IPS-NIHi11 (cell line): ENCODE results near the gene HCFC1R1.

Experiments
- DNase-seq: peaks from one replicate; pipeline ENCODE4 v3.0.0; 2012; ENCODE audit warnings: mixed read lengths, low spot score

Gene HCFC1R1

DNA sequence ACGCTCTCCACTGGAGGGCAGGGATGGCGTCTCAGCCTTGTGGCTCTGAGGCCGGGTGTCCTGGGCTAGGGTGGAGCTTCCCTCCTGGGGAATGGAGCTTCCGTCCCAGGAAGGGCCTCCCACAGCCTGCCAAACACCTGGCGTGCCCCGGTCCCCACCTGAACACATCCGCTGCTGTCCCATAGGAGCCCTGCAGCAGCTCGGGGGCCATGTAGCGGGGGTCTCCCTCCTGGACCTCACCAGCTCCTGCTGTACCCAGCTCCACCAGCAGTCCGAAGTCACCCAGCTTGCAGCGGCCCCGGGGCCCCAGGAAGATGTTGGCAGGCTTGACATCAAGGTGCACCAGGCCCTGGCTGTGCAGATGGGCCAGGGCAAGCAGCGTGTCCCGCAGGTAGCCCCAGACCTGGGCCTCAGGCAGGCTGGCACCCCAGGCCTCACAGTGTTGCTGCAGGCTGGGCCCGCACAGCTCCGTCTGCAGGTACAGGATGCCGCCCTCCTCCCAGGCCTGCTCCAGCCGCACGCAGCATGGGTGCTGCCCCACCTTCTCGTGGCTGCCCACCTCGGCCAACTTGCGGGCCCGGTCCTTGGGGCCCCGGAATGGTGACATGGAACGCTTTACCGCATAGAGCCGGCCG lies 48.5 kb downstream of the HCFC1R1 start:
- no peak for DNase-seq

DNA sequence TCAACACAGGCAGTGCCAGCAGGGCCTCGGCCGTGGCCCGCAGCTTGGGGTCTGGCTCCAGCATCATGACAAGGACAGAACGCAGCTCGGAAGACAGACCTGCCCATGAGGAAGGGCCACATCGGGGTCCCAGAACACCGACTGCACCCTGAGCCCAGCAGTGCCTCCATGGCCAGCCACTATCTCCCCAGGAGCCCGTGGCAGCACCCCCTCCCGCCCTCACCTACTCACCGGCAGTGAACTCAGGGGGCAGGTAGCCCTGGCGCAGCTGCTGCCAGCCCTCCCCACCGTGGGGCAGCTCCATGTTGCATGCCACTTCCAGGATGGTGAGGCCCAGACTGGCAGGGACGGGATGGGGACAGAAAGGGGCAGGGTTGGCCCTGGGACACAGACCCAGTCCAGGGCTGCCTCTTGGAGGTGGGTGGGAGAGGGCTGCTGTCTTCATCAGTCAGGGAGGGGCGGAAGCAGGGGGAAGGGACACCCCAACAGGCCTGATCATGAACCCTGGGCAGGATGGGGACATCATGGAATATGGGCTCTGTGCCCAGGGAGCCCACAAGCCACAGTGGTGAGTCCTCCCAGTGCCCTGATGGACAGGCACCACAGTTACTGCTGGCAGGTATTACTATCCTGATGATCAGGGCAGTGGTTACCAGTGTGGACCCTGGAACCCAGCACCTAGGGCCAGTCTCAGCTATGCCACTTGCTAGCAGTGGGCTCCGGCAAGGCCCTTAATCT lies 49.3 kb downstream of the HCFC1R1 start:
- no peak for DNase-seq

DNA sequence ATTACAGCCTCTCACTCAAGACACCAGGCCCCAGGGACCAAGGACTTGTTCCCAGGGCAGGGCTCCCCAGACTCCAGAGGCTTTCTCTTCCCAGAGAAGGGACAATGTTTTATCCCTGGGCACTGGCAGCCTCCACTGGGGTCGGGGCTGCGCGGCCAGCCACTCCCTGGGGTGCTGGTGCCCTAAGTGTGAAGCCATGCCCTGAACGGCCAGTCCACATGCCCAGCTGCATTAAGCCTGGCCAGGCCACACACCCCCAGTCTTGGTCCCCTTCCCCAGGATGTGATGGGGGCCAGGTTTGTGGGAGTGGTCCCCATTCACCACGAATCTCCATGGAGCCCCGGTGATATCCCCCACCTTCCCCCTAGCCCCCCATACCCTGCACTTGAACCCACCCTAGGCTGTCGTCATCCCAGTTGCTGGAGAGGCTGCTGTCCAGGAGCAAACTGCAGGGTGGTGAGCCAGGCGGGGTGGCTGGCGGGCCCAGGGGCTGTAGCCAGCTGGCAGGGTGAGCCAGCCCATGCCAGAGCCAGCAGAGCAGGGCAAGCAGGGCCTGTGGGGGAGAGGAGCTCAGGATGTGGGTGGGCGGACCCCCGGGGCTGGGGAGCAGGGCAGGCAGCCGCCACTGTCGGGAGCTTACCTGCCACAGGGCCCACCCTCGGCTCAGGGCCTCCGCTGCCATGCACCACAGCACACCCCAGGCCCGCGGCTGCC lies 50.0 kb downstream of the HCFC1R1 start:
- DNase-seq, result no peak

DNA sequence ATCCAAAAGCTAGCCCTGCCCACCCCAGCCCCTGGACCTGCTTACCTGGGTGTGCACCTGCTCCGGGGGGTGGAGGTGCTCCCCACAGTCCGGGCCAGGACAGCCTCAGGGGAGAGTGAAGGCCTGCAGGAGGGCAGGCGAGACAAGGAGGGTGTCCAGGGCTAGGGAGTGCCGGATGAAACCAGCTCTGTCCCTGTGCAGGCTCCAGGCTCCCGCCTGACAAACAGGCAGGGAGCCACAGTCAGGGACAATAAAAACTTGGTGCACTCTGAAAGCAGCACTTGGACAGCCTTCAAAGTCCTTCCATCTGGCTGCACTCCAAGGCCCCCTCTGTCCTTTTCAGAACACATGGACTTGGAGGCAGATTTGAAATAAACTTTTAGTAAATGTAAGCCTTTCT lies 50.6 kb downstream of the HCFC1R1 start:
- no peak for DNase-seq
